IMR-90 (cell line): Measurements from ENCODE around the gene PHOSPHO1. TPM values are rescaled to one million over a fixed set of nuclear protein-coding genes. Genes with fewer than 3 reads are reported as not detected.

ENCODE experiments used
- ATAC-seq: fragments of 200-7000 bp; cut with Tn5 transposase; 2 replicates; pipeline ENCODE4 v1.9.1; 2020; ENCODE audit warnings: low read depth, mild to moderate bottlenecking, moderate library complexity
- BruUV-seq: library from RNA; stranded (reverse); fragments of 400-500 nt; replicated peaks from 2 replicates; lab custom pipeline; 2021; lab: Mats Ljungman, UMichigan
- CTCF ChIA-PET: fragments of 300-600 bp; formaldehyde crosslinking; extraction: SDS; loops from one replicate; lab custom pipeline; 2021; ENCODE audit warnings: antibody characterized with exemption; lab: Yijun Ruan, JAX
- POLR2A ChIA-PET: fragments of 300-600 bp; sonication (Branson Sonifier 250); formaldehyde crosslinking; loops from one replicate; lab custom pipeline; 2022; ENCODE audit warnings: antibody characterized with exemption; ENCODE audit not compliant: unreplicated experiment; lab: Charles Lee
- DNase-seq: peaks from one replicate; pipeline ENCODE4 v3.0.0; 2013
- H2AFZ ChIP-seq: replicated peaks from 2 replicates; pipeline ENCODE3; 2013; ENCODE audit warnings: low read length, mild to moderate bottlenecking; ENCODE audit not compliant: poor library complexity
- H2AK5ac ChIP-seq: 2 replicates; pipeline ENCODE4 v1.6.1; 2013; ENCODE audit warnings: low read depth, low read length, inconsistent platforms
- H2AK9ac ChIP-seq: replicated peaks from 2 replicates; pipeline ENCODE3; 2013; ENCODE audit warnings: mild to moderate bottlenecking, low read depth, low read length, moderate library complexity; ENCODE audit not compliant: poor library complexity
- H2BK120ac ChIP-seq: 2 replicates; pipeline ENCODE4 v1.6.1; 2013; ENCODE audit warnings: low read depth, low read length, inconsistent platforms
- H2BK15ac ChIP-seq: 3 replicates; pipeline ENCODE4 v1.6.1; 2013; ENCODE audit warnings: low read depth, low read length, inconsistent platforms
- H2BK20ac ChIP-seq: 2 replicates; pipeline ENCODE4 v1.6.1; 2013; ENCODE audit warnings: low read depth, mild to moderate bottlenecking, inconsistent platforms, low read length, moderate library complexity
- H2BK5ac ChIP-seq: 2 replicates; pipeline ENCODE4 v1.6.1; 2013; ENCODE audit warnings: mild to moderate bottlenecking, low read depth, low read length, inconsistent platforms; ENCODE audit not compliant: poor library complexity, severe bottlenecking
- H3K14ac ChIP-seq: replicated peaks from 2 replicates; pipeline ENCODE4 v1.6.1; 2013; ENCODE audit warnings: low read depth, low read length, inconsistent platforms
- H3K18ac ChIP-seq: 2 replicates; pipeline ENCODE4 v1.6.1; 2013; ENCODE audit warnings: low read depth, low read length, control low read depth
- H3K23ac ChIP-seq: 2 replicates; pipeline ENCODE4 v1.6.1; 2013; ENCODE audit warnings: low read depth, low read length, inconsistent platforms
- H3K27ac ChIP-seq: 2 replicates; pipeline ENCODE4 v1.5.1; 2013; ENCODE audit warnings: mild to moderate bottlenecking, control low read depth, low read length; ENCODE audit not compliant: insufficient read depth
- H3K27me3 ChIP-seq: 2 replicates; pipeline ENCODE4 v1.6.1; 2013; ENCODE audit warnings: low read length; ENCODE audit not compliant: control insufficient read depth, insufficient read depth
- H3K36me3 ChIP-seq: 2 replicates; pipeline ENCODE4 v1.6.1; 2013; ENCODE audit warnings: low read length, mixed read lengths; ENCODE audit not compliant: control insufficient read depth, insufficient read depth
- H3K4ac ChIP-seq: 2 replicates; pipeline ENCODE4 v1.6.1; 2013; ENCODE audit warnings: low read depth, low read length, inconsistent platforms
- H3K4me1 ChIP-seq: 2 replicates; pipeline ENCODE4 v1.6.1; 2013; ENCODE audit warnings: low read length, mixed read lengths; ENCODE audit not compliant: control insufficient read depth, insufficient read depth
- H3K4me2 ChIP-seq: 2 replicates; pipeline ENCODE4 v1.6.1; 2013; ENCODE audit warnings: low read depth, mild to moderate bottlenecking, control low read depth, low read length, moderate library complexity
- H3K4me3 ChIP-seq: 2 replicates; pipeline ENCODE4 v1.5.1; 2013; ENCODE audit warnings: low read depth, mild to moderate bottlenecking, control low read depth, low read length, moderate library complexity; ENCODE audit not compliant: insufficient read depth
- H3K56ac ChIP-seq: 2 replicates; pipeline ENCODE4 v1.6.1; 2013; ENCODE audit warnings: low read length, inconsistent platforms; ENCODE audit not compliant: insufficient read depth; ENCODE audit errors: extremely low read depth
- H3K79me1 ChIP-seq, 2 experiments: 2 replicates each; pipeline ENCODE4 v1.6.1; 2013; ENCODE audit warnings: low read length in 2 of 2, inconsistent platforms in 1 of 2, low read depth in 1 of 2
- H3K9ac ChIP-seq: 2 replicates; pipeline ENCODE4 v1.6.1; 2013; ENCODE audit warnings: low read depth, low read length, control low read depth
- H3K9me1 ChIP-seq: 2 replicates; pipeline ENCODE4 v1.6.1; 2013; ENCODE audit warnings: low read length, inconsistent platforms; ENCODE audit not compliant: insufficient read depth
- H3K9me3 ChIP-seq: 2 replicates; pipeline ENCODE4 v1.6.1; 2013; ENCODE audit warnings: low read length; ENCODE audit not compliant: control insufficient read depth, insufficient read depth
- H4K20me1 ChIP-seq: 2 replicates; pipeline ENCODE4 v1.6.1; 2013; ENCODE audit warnings: low read length, inconsistent platforms; ENCODE audit not compliant: insufficient read depth
- H4K5ac ChIP-seq: 2 replicates; pipeline ENCODE4 v1.6.1; 2013; ENCODE audit warnings: mild to moderate bottlenecking, low read depth, low read length, control low read depth
- H4K8ac ChIP-seq, 2 experiments: 2 replicates each; pipeline ENCODE4 v1.6.1; 2013; ENCODE audit warnings: low read depth in 2 of 2, low read length in 2 of 2, control low read depth in 1 of 2, inconsistent platforms in 1 of 2
- H4K91ac ChIP-seq: 2 replicates; pipeline ENCODE4 v1.6.1; 2013; ENCODE audit warnings: low read depth, low read length, inconsistent platforms; ENCODE audit not compliant: insufficient read depth
- BHLHE40 ChIP-seq: fragments of 150-350 bp; IDR thresholded peaks from 2 replicates; pipeline ENCODE4 v1.6.1; 2016; ENCODE audit warnings: mild to moderate bottlenecking, low read depth, low read length
- CEBPB ChIP-seq: IDR thresholded peaks from 2 replicates; pipeline ENCODE4 v1.6.1; 2012; ENCODE audit warnings: low read depth, low read length, improper control_type of control experiment
- CTCF ChIP-seq: conservative IDR thresholded peaks from 2 replicates; pipeline ENCODE4 v1.5.1; 2012; ENCODE audit warnings: mild to moderate bottlenecking, low read depth, low read length, improper control_type of control experiment
- ELK1 ChIP-seq: fragments of 150-350 bp; IDR thresholded peaks from 2 replicates; pipeline ENCODE4 v1.6.1; 2016; ENCODE audit warnings: low read depth, mild to moderate bottlenecking, low read length, moderate library complexity, borderline replicate concordance
- FOS ChIP-seq: fragments of 150-350 bp; IDR thresholded peaks from 2 replicates; pipeline ENCODE4 v1.6.1; 2016; ENCODE audit warnings: low read depth, low read length
- MAFK ChIP-seq: IDR thresholded peaks from 2 replicates; pipeline ENCODE4 v1.6.1; 2012; ENCODE audit warnings: low read depth, low read length, improper control_type of control experiment
- MAZ ChIP-seq: IDR thresholded peaks from 2 replicates; pipeline ENCODE4 v1.6.1; 2012; ENCODE audit warnings: low read depth, mild to moderate bottlenecking, low read length, improper control_type of control experiment, moderate library complexity, borderline replicate concordance
- MXI1 ChIP-seq: IDR thresholded peaks from 2 replicates; pipeline ENCODE4 v1.6.1; 2012; ENCODE audit warnings: low read depth, mild to moderate bottlenecking, low read length, moderate library complexity, borderline replicate concordance
- NFE2L2 ChIP-seq: fragments of 150-350 bp; IDR thresholded peaks from 2 replicates; pipeline ENCODE4 v1.6.1; 2016; ENCODE audit warnings: low read depth, mild to moderate bottlenecking, low read length
- POLR2A ChIP-seq: IDR thresholded peaks from 2 replicates; pipeline ENCODE4 v1.6.1; 2012; ENCODE audit warnings: mild to moderate bottlenecking, low read depth, low read length
- RAD21 ChIP-seq: IDR thresholded peaks from 2 replicates; pipeline ENCODE4 v1.6.1; 2012; ENCODE audit warnings: low read length, improper control_type of control experiment
- RCOR1 ChIP-seq: IDR thresholded peaks from 2 replicates; pipeline ENCODE4 v1.6.1; 2012; ENCODE audit warnings: mild to moderate bottlenecking, low read length, improper control_type of control experiment; ENCODE audit not compliant: insufficient replicate concordance
- RFX5 ChIP-seq: IDR thresholded peaks from 2 replicates; pipeline ENCODE4 v1.8.0; 2012; ENCODE audit warnings: low read depth, mild to moderate bottlenecking, low read length, moderate library complexity
- SMC3 ChIP-seq: fragments of 150-350 bp; IDR thresholded peaks from 2 replicates; pipeline ENCODE4 v1.6.1; 2016; ENCODE audit warnings: low read depth, mild to moderate bottlenecking, antibody characterized with exemption, low read length, moderate library complexity
- USF2 ChIP-seq: fragments of 150-350 bp; IDR thresholded peaks from 2 replicates; pipeline ENCODE4 v1.6.1; 2017; ENCODE audit warnings: mild to moderate bottlenecking, antibody characterized with exemption, low read length, low read depth
- WGBS, 2 experiments: methylation state at CpG; one replicate each; pipeline versions ENCODE4 v1.1.5 to v1.1.7; 2013; ENCODE audit warnings: missing lambda C conversion rate in 2 of 2; ENCODE audit not compliant: insufficient read length in 1 of 2; ENCODE audit errors: extremely low coverage in 2 of 2; 5-methylcytosine and 5-hydroxymethylcytosine counted together
- dilution Hi-C: fragments of 300-500 bp; cut with HindIII; formaldehyde crosslinking; loops from one replicate; pipeline ENCODE4 v1.14.3; 2018; ENCODE audit warnings: low sequenced_read_pairs; ENCODE audit not compliant: unreplicated experiment
- in situ Hi-C: fragments of 300-500 bp; cut with MboI; formaldehyde crosslinking; loops from 3 replicates; pipeline ENCODE4 v1.14.3; 2019; ENCODE audit warnings: low sequenced_read_pairs, inconsistent platforms, mixed read lengths
- intact Hi-C: fragments of 100-400 bp; cut with micrococcal nuclease; formaldehyde crosslinking; loops from 2 replicates; pipeline ENCODE4 v1.10.0; 2022
- polyA plus RNA-seq, 3 experiments: library from polyadenylated mRNA; depleted of rRNA; stranded (reverse); fragments of >200 nt; gene quantifications; 2 replicates each; pipeline ENCODE4 v1.2.3, GENCODE V29; 2012; ENCODE audit warnings: low replicate concordance in 1 of 3
- total RNA-seq: library from RNA; depleted of rRNA; stranded (reverse); fragments of >200 nt; gene quantifications from 2 replicates; pipeline ENCODE4 v1.2.3, GENCODE V29; 2012

PHOSPHO1 gene
- total and polyA plus RNA-seq, 2 of the 4 experiments (the other 2 are of a cell fraction) = under 0.01 to 0.48 TPM

DNA sequence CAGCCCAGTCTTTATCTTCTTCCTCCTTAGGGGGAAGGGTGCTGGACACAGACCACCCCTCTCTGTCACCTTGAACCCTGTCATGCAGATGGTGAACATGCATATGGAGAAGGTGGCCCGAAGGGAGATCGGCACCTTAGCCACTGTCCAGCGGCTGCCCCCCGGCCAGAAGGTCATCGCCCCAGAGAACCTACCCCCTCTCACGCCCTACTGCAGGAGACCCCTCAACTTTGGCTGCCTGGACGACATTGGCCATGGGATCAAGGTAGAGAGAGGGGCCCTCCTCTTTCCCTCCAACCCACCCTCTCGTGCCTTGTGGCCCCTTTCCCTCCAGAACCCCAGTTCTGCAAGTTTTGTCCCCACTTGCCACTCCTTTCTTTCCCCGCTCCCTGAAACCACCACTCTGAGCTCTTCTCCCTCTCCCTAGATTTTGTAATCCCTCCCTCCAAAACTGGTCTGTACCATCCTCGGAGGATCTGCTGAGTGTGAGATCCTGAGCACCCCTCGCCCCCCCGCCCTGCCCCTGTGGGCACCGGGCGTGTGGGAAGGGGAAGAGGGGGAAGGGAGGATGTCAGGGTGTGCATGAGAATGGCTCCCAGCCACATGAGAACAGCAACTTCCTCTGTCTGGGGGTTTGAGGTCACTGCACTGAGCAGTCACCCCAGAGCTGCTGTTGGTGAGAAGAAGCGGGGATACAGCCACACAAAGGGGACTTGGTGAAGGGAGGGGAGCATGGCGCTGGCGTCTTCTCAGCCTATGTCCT, 12.8 kb downstream of the PHOSPHO1 start:
- in situ Hi-C loops = no loop called here
- 70% methylated on average over 2 of the region's 17 CpGs; no CpG with 5 or more reads in 1 of the 2 experiments for WGBS, 2 experiments
- no peak for DNase-seq
- TF ChIP-seq NFE2L2 = no peak
- no peak for TF ChIP-seq RFX5
- TF ChIP-seq RCOR1 = no peak
- TF ChIP-seq SMC3 = no peak
- TF ChIP-seq BHLHE40 = no peak
- no peak for TF ChIP-seq CEBPB
- no peak for TF ChIP-seq MAFK
- no peak for TF ChIP-seq MAZ
- TF ChIP-seq FOS = no peak
- TF ChIP-seq MXI1 = no peak
- no peak for TF ChIP-seq RAD21
- TF ChIP-seq USF2 = no peak
- TF ChIP-seq ELK1 = no peak
- TF ChIP-seq POLR2A = no peak
- no peak for TF ChIP-seq CTCF

More for the DNA sequence above, 12.8 kb downstream of the PHOSPHO1 start:
- Histone ChIP-seq H2BK5ac (no peak overlapping the region), H2BK15ac (no peak overlapping the region), H3K36me3 (no peaks in the 10 kb centered on the region), H4K8ac (no peak overlapping the region), H3K27me3 (peaks cover 9% of the 10 kb centered on the region), H2BK20ac (no peak overlapping the region), H3K14ac (no peak overlapping the region), H4K5ac (no peak overlapping the region), H3K4me2 (no peak overlapping the region), H3K79me1 (no peaks in the 10 kb centered on the region), H2AFZ (peak overlapping the region; percentile 48), H4K20me1 (no peaks in the 10 kb centered on the region), H3K4ac (no peak overlapping the region), H4K91ac (no peak overlapping the region), H2AK5ac (no peak overlapping the region), H3K23ac (no peak overlapping the region), H3K18ac (no peak overlapping the region), H3K9me3 (no peaks in the 10 kb centered on the region), H3K9ac (no peak overlapping the region), H2AK9ac (no peak overlapping the region), H3K9me1 (no peaks in the 10 kb centered on the region), H3K56ac (no peak overlapping the region), H3K4me1 (no peaks in the 10 kb centered on the region), H3K4me3 (no peak overlapping the region), H3K27ac (no peak overlapping the region), H2BK120ac (no peak overlapping the region)
- CTCF ChIA-PET = interaction anchor here (0.7 kb wide), 1 partner anchor 148 kb away, joined by 5 read pairs; no protein-coding TSS in a partner anchor
- intact Hi-C loops = no loop called here
- POLR2A ChIA-PET = no interaction called here
- ATAC-seq = no peak
- dilution Hi-C loops = no loop called here
- no TSS peak for BruUV-seq
